GM23248 (cell line): Measurements from ENCODE around the gene IL17RE. TPM values are rescaled to one million over a fixed set of nuclear protein-coding genes. Genes with fewer than 3 reads are reported as not detected.

ENCODE experiments used
- DNase-seq: peaks from one replicate; pipeline ENCODE4 v3.0.0-alpha.2; 2015
- H2AFZ ChIP-seq: fragments of 200-600 bp; sonication (generic); 2 replicates; pipeline ENCODE4 v1.6.1; 2016; ENCODE audit warnings: antibody characterized with exemption
- H3F3A ChIP-seq: fragments of 200-600 bp; sonication (generic); 2 replicates; pipeline ENCODE4 v1.6.1; 2016; ENCODE audit warnings: mild to moderate bottlenecking, antibody characterized with exemption, mixed run types; ENCODE audit not compliant: insufficient read depth
- H3K27ac ChIP-seq: fragments of 200-600 bp; sonication (generic); 2 replicates; pipeline ENCODE4 v1.5.1; 2016; ENCODE audit warnings: mild to moderate bottlenecking
- H3K27me3 ChIP-seq: fragments of 200-600 bp; sonication (generic); replicated peaks from 2 replicates; pipeline ENCODE4 v1.6.1; 2016; ENCODE audit warnings: mild to moderate bottlenecking; ENCODE audit not compliant: insufficient read depth
- H3K36me3 ChIP-seq: fragments of 200-600 bp; sonication (generic); 2 replicates; pipeline ENCODE4 v1.6.1; 2016; ENCODE audit warnings: low read depth, mild to moderate bottlenecking
- H3K4me1 ChIP-seq: fragments of 200-600 bp; sonication (generic); 2 replicates; pipeline ENCODE4 v1.6.1; 2016; ENCODE audit warnings: mild to moderate bottlenecking; ENCODE audit not compliant: insufficient read depth
- H3K4me2 ChIP-seq: fragments of 200-600 bp; sonication (generic); one replicate; pipeline ENCODE4 v1.6.1; 2016; ENCODE audit warnings: mild to moderate bottlenecking; ENCODE audit not compliant: unreplicated experiment
- H3K4me3 ChIP-seq: fragments of 200-600 bp; sonication (generic); 2 replicates; pipeline ENCODE4 v1.5.1; 2016; ENCODE audit warnings: mild to moderate bottlenecking
- H3K79me2 ChIP-seq: fragments of 200-600 bp; sonication (generic); 2 replicates; pipeline ENCODE4 v1.6.1; 2016; ENCODE audit warnings: mild to moderate bottlenecking; ENCODE audit not compliant: insufficient read depth
- H3K9ac ChIP-seq: fragments of 200-600 bp; sonication (generic); 2 replicates; pipeline ENCODE4 v1.6.1; 2016; ENCODE audit warnings: mild to moderate bottlenecking
- H3K9me2 ChIP-seq: fragments of 200-600 bp; sonication (generic); 2 replicates; pipeline ENCODE4 v1.6.1; 2016; ENCODE audit warnings: mixed run types, mild to moderate bottlenecking, moderate library complexity; ENCODE audit not compliant: insufficient read depth
- H3K9me3 ChIP-seq: fragments of 200-600 bp; sonication (generic); one replicate; pipeline ENCODE4 v1.6.1; 2017; ENCODE audit warnings: low read depth
- H4K20me1 ChIP-seq: fragments of 200-600 bp; sonication (generic); 2 replicates; pipeline ENCODE4 v1.6.0; 2016; ENCODE audit not compliant: insufficient read depth
- EZH2 ChIP-seq: fragments of 200-600 bp; sonication (generic); IDR thresholded peaks from 2 replicates; pipeline ENCODE4 v1.6.1; 2018; ENCODE audit warnings: antibody characterized with exemption, mild to moderate bottlenecking; ENCODE audit not compliant: insufficient read depth, poor library complexity, severe bottlenecking
- EZH2phosphoT487 ChIP-seq: fragments of 200-600 bp; sonication (generic); IDR thresholded peaks from 2 replicates; pipeline ENCODE4 v1.6.1; 2018; ENCODE audit warnings: antibody characterized with exemption, moderate library complexity, mild to moderate bottlenecking, low read depth; ENCODE audit not compliant: insufficient read depth
- WGBS, 2 experiments: methylation state at CpG; one replicate each; pipeline ENCODE4 v1.1.6; 2015 to 2017; ENCODE audit warnings: low lambda C conversion rate in 2 of 2, low coverage in 1 of 2; ENCODE audit errors: missing lambda C conversion rate in 2 of 2; 5-methylcytosine and 5-hydroxymethylcytosine counted together
- in situ Hi-C: fragments of 300-500 bp; cut with MboI; formaldehyde crosslinking; loops from 2 replicates; pipeline ENCODE4 v1.15.0; 2020
- polyA plus RNA-seq: library from polyadenylated mRNA; unstranded; fragments of >200 nt; fragmentation: Nextera tagmentation; extraction: Ambion mirVana; gene quantifications from 2 replicates; pipeline ENCODE4 v1.2.1, GENCODE V29; 2016
- total RNA-seq: library from RNA; depleted of rRNA; stranded (reverse); fragments of >200 nt; shearing (Covaris generic); gene quantifications from 2 replicates; pipeline ENCODE4 v1.2.3, GENCODE V29; 2014

Gene IL17RE
- total and polyA plus RNA-seq, 2 experiments from 2014 or later, result 0.24 to 5.5 TPM

DNA sequence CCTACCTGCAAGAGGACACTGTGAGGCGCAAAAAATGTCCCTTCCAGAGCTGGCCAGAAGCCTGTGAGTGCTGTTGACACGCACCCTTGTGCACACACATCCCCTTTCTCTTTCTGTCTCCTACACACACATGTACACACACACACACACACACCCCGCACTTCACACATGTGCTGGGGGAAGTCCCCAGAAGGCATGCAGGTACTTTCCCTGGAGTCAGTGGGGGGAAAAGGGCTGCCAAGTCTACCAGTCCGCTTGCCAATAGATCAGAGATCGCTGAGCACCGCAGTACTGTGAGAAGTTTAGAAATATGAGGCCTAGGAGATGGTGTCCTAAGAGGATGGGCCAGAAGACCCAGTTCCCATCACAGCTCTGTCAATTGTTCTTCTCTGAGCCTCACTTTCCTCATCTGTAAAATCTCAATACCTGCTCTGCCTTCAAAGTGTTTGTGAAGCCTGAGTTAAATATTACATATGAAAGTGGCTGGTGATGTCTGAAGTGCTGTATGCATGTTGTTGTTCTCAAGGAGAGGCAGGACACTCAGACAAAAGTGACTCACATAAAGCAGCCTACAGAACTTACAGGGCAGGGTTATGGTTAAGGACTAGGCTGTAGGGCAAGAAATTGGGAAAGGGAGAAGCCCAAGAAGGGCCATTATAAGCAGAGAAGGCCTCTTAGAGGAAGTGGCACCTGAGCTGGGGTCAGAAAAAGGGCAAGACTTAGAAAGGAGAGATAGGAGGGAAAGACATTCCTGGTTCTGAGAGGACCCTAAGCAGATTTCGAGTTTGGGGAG, 6.8 kb downstream of the IL17RE start:
- Histone ChIP-seq H3K4me1 (peaks cover 7% of the 10 kb centered on the region; the same call in 1 of the 2 replicates), H3K79me2 (no peaks in the 10 kb centered on the region), H3K4me3 (no peak overlapping the region), H2AFZ (no peak overlapping the region), H3K9me3 (no peaks in the 10 kb centered on the region), H3F3A (peaks cover 6% of the 10 kb centered on the region; the same call in 1 of the 2 replicates), H3K27ac (no peak overlapping the region), H3K9ac (no peak overlapping the region), H3K36me3 (no peaks in the 10 kb centered on the region), H3K27me3 (no peaks in the 10 kb centered on the region), H3K9me2 (no peaks in the 10 kb centered on the region), H4K20me1 (no peaks in the 10 kb centered on the region), H3K4me2 (no peak overlapping the region)
- in situ Hi-C loops, result no loop called here
- WGBS, 2 experiments, result 80 to 82% methylated on average over 7 of the region's 7 CpGs
- peak; percentile 36 for DNase-seq
- TF ChIP-seq EZH2phosphoT487, result no peak
- no peak for TF ChIP-seq EZH2

DNA sequence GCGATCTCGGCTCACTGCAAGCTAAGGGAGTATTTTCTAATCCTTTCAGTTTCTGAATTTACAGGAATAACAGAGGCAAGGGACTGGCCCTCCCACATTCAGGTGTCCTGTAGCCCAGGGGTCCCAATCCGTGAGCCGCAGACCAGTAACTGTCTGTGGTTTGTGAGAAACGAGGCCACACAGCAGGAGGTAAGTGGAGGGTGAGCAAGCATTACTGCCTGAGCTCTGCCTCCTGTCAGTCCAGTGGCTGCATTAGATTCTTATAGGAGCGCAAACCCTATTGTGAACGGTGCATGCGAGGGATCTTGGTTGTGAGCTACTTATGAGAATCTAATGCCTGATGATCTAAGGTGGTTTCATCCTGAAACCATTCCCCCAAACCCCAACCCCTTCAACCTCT, 9.2 kb downstream of the IL17RE start:
- 93 to 95% methylated on average over 8 of the region's 8 CpGs for WGBS, 2 experiments

DNA sequence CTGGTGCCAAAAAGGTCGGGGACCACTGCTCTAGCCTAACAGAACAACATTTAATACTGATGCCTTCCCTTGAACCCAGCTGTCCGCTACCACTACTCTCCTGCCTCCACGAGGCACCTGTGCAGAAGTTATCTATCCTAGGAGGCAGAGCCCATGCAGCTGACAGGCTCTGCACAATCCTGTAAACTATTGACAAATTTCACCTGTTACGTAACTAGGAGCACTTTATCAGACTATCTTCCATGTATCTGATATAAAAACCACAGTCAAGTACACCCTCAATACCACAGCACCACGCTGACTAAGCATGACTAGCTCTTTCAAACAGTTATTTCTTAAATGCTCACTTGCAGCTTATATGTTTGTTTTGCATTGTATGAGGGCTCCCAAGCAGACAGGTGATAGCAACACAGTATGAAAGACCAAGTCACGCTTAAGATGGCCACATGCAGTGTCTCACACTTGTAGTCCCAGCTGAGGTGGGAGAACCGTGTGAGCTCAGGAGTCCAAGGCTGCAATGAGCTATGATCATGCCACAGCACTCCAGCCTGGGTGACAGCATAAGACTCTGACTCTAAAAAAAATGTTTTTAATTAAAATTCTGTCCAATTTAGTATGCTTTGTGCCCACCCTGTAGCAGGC, 9.8 kb downstream of the IL17RE start:
- WGBS, 2 experiments, result 68 to 77% methylated on average over 7 of the region's 7 CpGs
- no peaks in the 10 kb centered on the region for H3K79me2 ChIP-seq
- no peak overlapping the region for H2AFZ ChIP-seq
- no peaks in the 10 kb centered on the region for H3K9me3 ChIP-seq
- H3K36me3 ChIP-seq, result no peaks in the 10 kb centered on the region
- DNase-seq, result peak; percentile 70
- no peak for TF ChIP-seq EZH2phosphoT487
- TF ChIP-seq EZH2, result no peak
- H3K27ac ChIP-seq, result no peak overlapping the region
- no peak overlapping the region for H3K9ac ChIP-seq
- no peaks in the 10 kb centered on the region for H3K9me2 ChIP-seq
- peaks cover 13% of the 10 kb centered on the region for H3K4me1 ChIP-seq
- H3K27me3 ChIP-seq, result no peaks in the 10 kb centered on the region
- H4K20me1 ChIP-seq, result no peaks in the 10 kb centered on the region
- H3F3A ChIP-seq, result peaks cover 6% of the 10 kb centered on the region; the same call in 1 of the 2 replicates
- no peak overlapping the region for H3K4me2 ChIP-seq
- H3K4me3 ChIP-seq, result no peak overlapping the region
- in situ Hi-C loops, result no loop called here

More for the DNA sequence above, 9.2 kb downstream of the IL17RE start:
- Histone ChIP-seq H3K4me2 (no peak overlapping the region), H3F3A (peaks cover 6% of the 10 kb centered on the region; the same call in 1 of the 2 replicates), H3K9me3 (no peaks in the 10 kb centered on the region), H3K9ac (no peak overlapping the region), H3K9me2 (no peaks in the 10 kb centered on the region), H3K36me3 (no peaks in the 10 kb centered on the region), H3K4me1 (peaks cover 13% of the 10 kb centered on the region), H3K27me3 (no peaks in the 10 kb centered on the region), H3K79me2 (no peaks in the 10 kb centered on the region), H2AFZ (no peak overlapping the region), H3K4me3 (no peak overlapping the region), H3K27ac (no peak overlapping the region), H4K20me1 (no peaks in the 10 kb centered on the region)
- DNase-seq, result no peak
- no peak for TF ChIP-seq EZH2phosphoT487
- no peak for TF ChIP-seq EZH2
- in situ Hi-C loops, result no loop called here

DNA sequence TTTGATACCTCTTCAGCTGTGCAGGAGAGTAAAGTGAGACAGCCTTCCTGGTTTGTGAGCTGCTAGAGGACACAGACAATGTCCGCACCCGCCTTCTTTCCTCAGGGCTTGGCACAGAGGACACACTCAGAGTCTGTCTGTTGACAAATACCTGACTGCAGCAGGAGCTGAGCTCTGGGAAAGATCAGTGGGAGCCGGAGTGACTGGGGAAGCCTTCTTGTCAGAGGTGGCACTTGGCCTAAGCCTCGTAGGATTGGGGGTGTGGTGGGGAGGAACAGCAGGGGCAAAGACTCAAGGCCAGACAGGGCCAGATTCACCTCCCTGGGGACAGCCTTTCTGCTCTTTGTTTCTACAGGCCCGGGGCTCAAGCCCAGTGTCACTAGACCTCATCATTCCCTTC, 11.0 kb downstream of the IL17RE start:
- TF ChIP-seq EZH2, result no peak
- no peak for TF ChIP-seq EZH2phosphoT487
- Histone ChIP-seq H2AFZ (no peak overlapping the region), H4K20me1 (no peaks in the 10 kb centered on the region), H3K9me3 (no peaks in the 10 kb centered on the region), H3K9me2 (no peaks in the 10 kb centered on the region), H3K36me3 (no peaks in the 10 kb centered on the region), H3K4me3 (no peak overlapping the region), H3K27ac (no peak overlapping the region), H3K27me3 (no peaks in the 10 kb centered on the region), H3F3A (peaks cover 6% of the 10 kb centered on the region; the same call in 1 of the 2 replicates), H3K79me2 (no peaks in the 10 kb centered on the region), H3K4me2 (no peak overlapping the region), H3K9ac (no peak overlapping the region), H3K4me1 (peaks cover 13% of the 10 kb centered on the region)
- DNase-seq, result no peak
- in situ Hi-C loops, result no loop called here
- WGBS, 2 experiments, result 81 to 92% methylated on average over 5 of the region's 5 CpGs
